Activated naive CD4-positive, alpha-beta T cell (primary cell): ENCODE results near the gene GPC2.
"Not testable (repeated sequence)": the region's sequence is repeated elsewhere in the genome, so short reads cannot be mapped to it uniquely, and the experiment has no call there.

Experiments used
- DNase-seq, 4 experiments: peaks; one replicate each; lab custom pipeline; 2025; lab: John Stamatoyannopoulos, UW

The GPC2 gene

GRCh38 chr7:100177045-100178001 lies at the start of gene GPC2, which contains the start of gene STAG3:
Gene GPC2, minus strand, starts transcription at chr7:100177381. Its CDS starts 182 bp downstream, at chr7:100177199.
Gene STAG3, plus strand, starts transcription at chr7:100177918. Its CDS starts 2,639 bp downstream, at chr7:100180557.
- peak; percentile 90 to 96 (median 94) for DNase-seq

- not testable (repeated sequence) for DNase-seq
Observed at GRCh38 chr7:100224891-100225290, 47.7 kb upstream of the GPC2 start.

- not testable (repeated sequence) for DNase-seq
Observed at GRCh38 chr7:100223376-100223927, 46.3 kb upstream of the GPC2 start.

GRCh38 chr7:100222445-100223132 lies 45.4 kb upstream of the GPC2 start:
- no peak for DNase-seq

- DNase-seq: no peak
Observed at GRCh38 chr7:100221767-100222444, 44.7 kb upstream of the GPC2 start.

GRCh38 chr7:100221231-100221718 lies 44.1 kb upstream of the GPC2 start:
- DNase-seq: peak; percentile 20 to 66 (median 60)

- no peak for DNase-seq
Observed at GRCh38 chr7:100220586-100221230, 43.5 kb upstream of the GPC2 start.

- DNase-seq: peak in 2 of 4 experiments; percentile 33 to 49
Observed at GRCh38 chr7:100219801-100220585, 42.8 kb upstream of the GPC2 start, which contains the start of gene PVRIG. Gene PVRIG, plus strand, starts transcription at chr7:100219949. Its CDS starts 22 bp downstream, at chr7:100219971.

- DNase-seq: no peak
Observed at GRCh38 chr7:100219271-100219737, 42.1 kb upstream of the GPC2 start.

GRCh38 chr7:100217934-100218333 lies 40.8 kb upstream of the GPC2 start:
- peak; percentile 49 to 76 (median 62) for DNase-seq

- DNase-seq: no peak
Observed at GRCh38 chr7:100215895-100216294, 38.7 kb upstream of the GPC2 start.

- DNase-seq: not testable (repeated sequence)
Observed at GRCh38 chr7:100214356-100214755, 37.2 kb upstream of the GPC2 start.

- no peak for DNase-seq
Observed at GRCh38 chr7:100213672-100214071, 36.5 kb upstream of the GPC2 start.

GRCh38 chr7:100212631-100213286 lies 35.6 kb upstream of the GPC2 start:
- no peak for DNase-seq

GRCh38 chr7:100211342-100211780 lies 34.2 kb upstream of the GPC2 start:
- no peak for DNase-seq

- no peak for DNase-seq
Observed at GRCh38 chr7:100210805-100211204, 33.6 kb upstream of the GPC2 start.

GRCh38 chr7:100209493-100209892 lies 32.3 kb upstream of the GPC2 start:
- no peak for DNase-seq

- no peak for DNase-seq
Observed at GRCh38 chr7:100208911-100209408, 31.8 kb upstream of the GPC2 start.

- no peak for DNase-seq
Observed at GRCh38 chr7:100204454-100204853, 27.3 kb upstream of the GPC2 start.
